SIG-M5 treated with dmso at 0.1 percent for 504 hours (cell line): ENCODE data around the gene CCDC33.
A peak's percentile ranks its signal among the peaks of the same experiment; 100 is the strongest.

Experiments
- DNase-seq: peaks from one replicate; lab custom pipeline; 2025; ENCODE audit not compliant: unreplicated experiment; lab: John Stamatoyannopoulos, UW

The CCDC33 gene

DNA sequence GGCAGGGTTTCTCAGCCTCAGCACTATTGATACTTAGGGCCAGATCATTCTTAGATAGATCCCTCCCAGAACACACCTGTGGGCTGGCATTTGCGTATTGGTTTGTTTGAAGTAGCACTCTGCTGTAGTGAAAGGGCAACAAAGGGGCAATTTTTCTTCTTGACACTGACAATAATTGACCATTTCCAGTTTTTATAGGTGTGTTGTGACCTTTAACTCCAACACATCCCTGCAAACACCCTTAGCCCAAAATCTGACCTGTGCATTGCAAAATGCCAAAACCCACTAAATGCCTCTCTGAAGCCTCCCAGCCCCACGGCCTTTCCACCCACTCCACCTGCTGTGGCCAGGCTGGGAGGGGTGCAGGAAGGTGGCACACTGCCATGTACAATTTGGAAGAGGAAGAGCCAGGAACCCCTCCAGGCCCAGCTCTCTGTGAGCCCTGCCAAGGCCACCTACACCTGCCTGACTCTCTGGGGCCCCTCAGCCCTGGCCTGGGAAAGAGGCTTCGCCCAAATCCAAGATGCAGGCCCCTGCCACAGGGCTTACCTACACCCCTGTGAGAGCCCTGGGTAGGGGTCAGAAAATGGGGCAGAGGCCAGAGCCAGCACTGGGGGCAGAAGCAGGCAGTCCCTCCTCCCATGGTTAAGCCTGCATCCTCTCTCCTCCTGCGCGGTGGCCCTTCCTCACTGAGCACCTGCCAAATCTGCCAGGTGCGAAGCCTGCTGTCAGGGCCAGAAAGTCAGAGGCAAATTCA, 140.9 kb downstream of the CCDC33 start:
- DNase-seq: no peak

DNA sequence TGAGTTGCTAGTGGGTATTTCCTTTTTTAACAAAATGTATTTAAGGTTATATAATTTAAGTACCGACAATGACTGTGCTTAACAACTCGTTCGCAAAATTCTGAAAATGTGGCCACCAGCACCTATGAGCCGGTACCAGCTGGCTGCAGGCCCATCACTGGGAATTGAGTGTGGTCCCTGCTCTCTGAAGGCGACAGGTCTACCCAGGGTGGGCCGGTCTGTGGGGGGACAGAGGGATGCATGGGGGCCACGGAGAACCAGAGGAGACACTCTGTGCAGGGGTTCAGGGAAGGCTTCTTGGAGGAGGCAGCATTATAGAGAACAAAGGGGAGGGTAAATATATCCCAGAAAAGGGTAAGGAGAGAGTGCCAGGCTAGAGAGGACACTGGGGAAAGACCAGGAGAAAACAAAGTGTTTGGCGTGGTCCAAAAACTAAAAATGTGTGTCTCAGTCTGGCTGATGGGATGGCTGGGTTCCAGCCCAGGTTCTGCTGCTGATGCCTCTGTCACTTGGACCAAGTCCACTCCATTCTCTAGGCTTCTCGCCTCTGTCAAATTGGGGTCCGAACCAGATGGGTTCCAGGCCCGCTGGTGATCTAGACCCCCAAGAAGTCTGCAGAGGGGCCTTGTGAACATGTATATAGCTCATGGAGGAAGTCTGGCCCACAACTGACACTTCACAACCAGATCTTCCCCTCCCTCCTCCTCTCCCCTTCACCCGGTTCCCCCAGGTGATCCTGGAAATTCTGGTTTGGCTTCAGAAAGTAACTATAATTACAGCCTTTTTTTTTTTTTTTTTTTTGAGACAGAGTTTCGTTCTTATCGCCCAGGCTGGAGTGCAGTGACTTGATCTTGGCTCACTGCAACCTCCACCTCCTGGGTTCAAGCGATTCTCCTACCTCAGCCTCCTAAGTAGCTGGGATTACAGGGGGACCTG, 142.0 kb downstream of the CCDC33 start:
- no peak for DNase-seq

DNA sequence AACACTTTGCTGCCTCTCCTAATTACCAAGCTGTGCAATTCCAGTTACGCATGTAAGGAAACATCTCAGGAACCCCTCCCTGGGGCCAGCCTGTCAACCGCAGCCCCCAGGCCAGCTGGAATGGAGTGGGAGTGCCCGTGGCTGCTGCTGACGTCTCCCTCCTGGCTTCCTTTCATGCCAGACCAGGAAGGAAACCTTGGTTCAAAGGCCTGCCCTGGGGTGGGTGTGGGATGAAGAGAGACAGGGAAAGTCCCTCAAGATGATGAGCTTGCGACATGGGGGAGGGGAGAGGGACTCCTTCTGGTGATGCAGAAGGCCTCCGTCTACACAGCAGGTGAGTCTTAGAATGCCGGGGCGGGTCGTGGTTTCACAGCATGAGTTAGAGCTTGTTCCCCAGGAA, 142.7 kb downstream of the CCDC33 start:
- no peak for DNase-seq

DNA sequence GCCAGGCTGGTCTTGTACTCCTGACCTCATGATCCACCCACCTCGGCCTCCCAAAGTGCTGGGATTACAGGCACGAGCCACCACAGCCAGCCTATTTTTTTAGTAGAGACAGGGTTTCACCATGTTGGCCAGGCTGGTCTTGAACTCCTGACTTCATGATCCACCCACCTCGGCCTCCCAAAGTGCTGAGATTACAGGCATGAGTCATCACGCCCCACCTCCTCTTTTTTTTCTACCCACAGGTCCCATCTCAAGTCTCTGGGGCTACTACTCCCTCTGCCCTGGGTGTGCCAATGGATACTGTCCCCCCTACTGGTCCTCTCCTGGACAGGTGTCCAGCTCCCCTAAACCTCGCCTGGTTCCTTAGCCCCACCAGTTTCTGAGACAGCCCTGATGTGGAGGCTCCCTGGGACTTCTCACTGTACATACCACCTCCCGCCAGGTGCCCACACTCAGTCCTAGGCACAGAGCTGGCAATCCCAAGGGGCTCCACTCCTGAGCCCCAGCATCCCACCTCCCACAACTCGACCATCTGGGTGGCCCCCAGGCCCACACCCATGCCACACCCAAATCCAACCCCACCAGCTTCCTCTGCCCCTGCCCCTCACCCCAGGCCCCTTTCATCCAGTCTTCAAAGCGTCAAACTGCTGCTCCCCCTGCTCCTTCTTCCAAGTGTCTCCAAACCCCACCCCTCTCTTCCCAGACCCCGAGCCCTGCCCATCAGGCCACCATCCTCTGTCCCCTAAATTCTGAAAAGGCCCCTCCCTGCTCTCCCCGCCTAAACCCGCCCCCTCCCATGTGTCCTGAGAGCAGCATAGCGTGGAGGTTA, 144.4 kb downstream of the CCDC33 start:
- DNase-seq: no peak

DNA sequence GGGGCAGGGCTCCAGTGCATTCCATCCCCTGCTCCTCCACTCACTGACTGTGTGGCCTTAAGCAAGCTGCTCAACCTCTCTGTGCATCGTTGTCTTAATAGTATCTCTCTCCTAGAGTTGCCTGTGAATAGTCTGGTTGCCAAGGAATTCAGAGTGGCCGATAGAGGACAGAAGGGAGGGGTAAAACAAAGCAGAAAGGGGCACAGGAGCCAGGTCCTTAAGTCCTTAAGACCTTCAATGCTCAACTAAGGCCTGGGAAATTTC, 145.0 kb downstream of the CCDC33 start:
- no peak for DNase-seq

DNA sequence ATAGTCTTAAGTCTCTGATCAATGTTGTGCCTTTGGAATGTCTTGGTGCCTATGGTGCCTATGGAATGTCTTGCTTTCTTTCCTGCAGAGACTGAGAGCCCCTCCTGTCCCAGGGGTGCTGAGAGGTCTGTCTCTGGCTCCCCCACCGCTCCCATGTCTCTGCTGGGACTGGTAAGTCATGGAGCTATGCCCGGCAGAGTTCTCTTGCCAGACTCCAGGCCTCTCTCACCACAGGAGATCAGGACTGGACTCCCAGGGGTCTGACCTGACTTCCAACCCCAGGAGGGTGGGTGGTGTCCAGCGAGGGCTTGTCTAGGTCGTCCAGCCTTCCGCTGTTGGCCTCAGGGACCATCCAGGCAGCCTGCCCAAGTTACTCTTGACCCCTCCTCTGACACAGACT, 145.4 kb downstream of the CCDC33 start:
- no peak for DNase-seq

DNA sequence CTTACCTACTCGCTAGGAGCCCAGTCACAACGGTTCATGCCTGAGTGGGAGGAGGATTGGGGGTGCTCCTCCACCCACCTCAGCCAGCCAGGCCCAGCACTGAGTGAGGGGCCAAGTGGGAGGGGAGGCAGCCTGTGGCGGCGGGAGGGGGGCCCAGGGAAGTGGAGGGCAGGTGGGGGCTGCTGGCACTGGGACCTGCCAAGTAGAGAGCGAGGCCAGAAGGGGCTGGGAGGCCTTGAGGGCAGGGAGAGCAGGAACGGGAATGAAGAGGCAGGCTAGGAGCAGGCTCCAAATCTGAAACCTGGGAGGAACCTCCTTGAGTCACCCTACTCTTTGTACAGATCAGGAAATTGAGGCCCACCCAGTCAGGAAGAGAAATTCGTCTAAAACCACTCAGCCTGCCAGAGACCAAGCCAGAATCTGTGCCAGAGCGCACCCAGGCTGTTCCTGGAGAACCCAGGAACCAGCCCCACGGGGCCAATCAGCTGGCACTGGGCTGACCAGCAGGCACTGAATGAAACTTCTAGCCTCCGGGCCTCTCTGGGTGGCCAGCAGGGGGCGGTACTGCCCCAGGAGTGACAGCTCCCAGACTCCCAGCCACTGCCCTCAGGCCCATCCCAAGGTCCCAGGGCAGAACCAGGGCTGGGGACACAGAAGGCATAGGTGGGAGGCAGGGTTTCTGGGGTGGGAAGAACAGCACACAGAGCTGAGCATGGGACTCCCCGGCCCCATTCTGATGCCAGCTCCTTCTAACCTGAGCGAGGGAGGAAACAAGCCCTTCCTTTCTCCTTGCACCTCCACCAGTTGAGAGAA, 146.1 kb downstream of the CCDC33 start:
- DNase-seq: peak; percentile 55

DNA sequence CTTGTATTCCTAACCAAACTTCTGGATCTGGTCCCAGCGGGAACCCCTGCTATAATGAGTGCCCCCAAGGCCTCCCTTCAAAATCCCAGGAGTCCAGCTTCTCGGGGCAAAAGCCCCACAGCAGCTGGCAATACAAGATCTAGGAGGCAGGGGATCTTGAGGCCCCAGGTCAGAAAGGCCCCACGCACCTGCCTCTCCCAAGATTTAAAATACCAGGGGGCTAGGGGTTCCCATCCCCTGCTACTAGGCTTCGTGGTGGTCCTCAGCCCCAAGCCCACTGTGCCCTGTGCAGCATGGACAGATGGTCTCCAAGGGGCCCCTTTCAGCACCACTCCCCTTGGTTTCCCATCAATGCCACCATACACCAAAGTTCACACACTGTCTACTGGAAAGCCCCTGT, 147.2 kb downstream of the CCDC33 start:
- DNase-seq: no peak

DNA sequence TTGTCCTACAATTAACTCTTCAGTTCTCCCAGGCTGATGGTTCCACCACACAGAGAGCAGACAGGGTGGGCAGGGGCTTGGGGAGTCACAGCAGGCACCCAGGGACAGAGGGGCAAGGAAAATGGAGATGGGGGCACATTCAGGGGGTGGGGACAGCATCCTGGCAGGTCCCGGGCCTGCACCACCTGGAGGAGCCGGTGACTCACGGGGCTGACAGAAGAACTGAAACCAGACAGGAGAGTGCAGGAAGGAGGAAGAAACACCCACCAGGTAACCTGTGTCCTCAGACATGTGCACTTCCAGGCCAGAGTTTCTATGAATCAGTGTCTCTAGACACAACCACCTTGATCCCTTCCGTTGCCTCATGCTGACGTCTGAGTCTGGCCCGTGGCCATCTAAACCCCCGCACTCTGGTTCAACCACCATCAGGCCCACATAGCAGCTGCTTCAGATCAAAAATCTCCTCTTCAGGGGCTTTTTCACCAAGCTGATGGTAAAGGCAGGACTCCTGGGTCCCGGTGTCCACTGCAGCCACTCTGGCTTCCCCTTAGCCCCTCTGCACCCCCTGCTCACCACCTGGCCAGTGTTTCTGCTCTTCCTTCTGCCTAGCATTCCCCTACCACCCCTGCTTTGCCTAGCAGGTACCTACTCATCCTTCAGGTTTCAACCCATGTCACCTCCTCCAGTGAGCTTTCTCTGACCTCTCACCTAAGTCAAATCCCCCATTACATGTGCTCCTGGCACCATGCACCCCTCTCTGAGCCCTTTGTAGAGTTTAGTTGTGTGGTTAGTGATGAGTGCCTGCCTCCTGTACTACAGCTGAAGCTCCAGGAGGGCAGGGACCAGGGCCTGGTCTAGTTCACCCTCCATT, 147.8 kb downstream of the CCDC33 start:
- DNase-seq: no peak

DNA sequence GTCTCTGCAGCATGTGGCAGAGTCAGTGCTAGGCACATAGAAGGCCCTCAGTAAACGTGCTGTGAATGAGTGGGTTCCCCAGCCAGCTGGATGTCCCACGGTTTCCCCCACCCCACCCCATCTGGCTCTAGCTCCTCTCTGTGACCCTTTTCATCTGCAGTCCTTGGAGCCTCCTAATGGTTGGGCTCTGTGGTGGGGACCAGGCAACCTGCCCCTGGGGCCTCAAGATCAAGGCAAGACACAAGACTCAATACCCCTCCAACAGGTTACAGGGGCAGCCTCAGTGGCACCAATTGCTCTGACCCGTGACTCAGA, 148.4 kb downstream of the CCDC33 start:
- no peak for DNase-seq

DNA sequence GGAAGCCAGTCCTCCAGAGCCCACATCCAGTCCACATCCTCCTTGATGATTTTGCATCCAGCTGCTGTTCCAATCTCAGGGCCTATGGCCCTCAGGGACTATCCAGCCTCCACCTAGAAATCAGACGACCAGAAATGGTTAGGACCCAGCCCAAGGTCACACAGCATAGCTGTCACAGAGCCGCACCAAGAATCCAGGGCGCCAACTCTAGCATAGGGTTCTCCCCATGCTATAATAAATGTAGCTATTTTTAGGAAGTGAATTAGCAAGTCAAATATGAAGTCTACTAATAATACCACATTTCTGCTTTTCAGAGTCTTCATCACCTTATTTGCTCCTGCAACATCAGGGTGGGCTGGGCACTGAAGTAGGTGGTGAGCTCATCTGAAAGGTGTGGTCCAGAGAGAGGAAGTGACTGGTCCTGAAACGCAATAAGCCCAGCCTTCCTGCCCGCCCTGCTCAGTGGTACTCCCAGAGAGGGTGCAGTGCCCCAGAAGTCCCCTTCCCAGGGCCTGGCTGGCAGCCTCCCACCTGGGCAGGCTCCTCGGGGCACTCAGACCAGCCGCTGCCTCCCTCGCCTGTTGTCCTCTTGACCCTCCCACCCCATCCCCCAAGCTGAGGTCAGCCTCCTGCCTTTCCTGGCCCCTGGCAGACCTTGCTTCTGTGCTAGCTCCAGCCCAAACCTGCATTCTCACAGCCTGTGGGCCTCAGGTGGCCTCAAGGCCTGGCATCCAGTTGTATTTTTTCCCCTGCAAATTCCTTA, 148.9 kb downstream of the CCDC33 start:
- peak; percentile 63 for DNase-seq

DNA sequence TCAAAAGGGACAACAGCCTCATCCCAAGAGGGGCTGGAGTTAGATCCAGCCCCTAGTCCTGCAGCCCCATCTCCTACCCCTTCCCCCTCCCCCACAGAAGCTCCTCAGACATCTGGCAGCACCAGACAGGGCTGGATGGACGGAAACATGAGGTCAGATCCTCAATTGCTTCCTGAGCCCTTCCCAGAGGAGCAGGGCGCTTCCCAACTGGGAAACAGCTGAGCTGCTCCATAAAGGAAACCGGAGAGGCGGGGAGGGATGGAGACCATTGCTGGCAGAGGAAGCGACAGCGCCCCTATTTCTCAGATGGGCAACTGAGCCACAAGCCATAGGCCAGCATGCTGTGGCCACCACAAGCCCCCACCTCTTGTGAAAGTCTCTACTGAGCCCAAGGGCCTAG, 149.6 kb downstream of the CCDC33 start:
- no peak for DNase-seq
